Measurements from ENCODE around the gene FIS1. TPM values are rescaled to one million over a fixed set of nuclear protein-coding genes. Genes with fewer than 3 reads are reported as not detected.
"Not testable (repeated sequence)": the region's sequence is repeated elsewhere in the genome, so short reads cannot be mapped to it uniquely, and the experiment has no call there.

The FIS1 gene
- total and polyA plus RNA-seq, 3 donors from 2014 or later, result 228 to 273 (median 233) TPM

GRCh38 chr7:101290186-101291037 is 45.5 kb upstream of the FIS1 start:
- H3K36me3 ChIP-seq (ENCODE audit: low read depth, missing control alignments); H3K27me3 ChIP-seq; H3K4me3 ChIP-seq; H3K9me3 ChIP-seq; intact Hi-C loops (cut with DNase I; ENCODE audit: low total_unique reads); H3K27ac ChIP-seq; H3K4me1 ChIP-seq: not testable (repeated sequence)
- DNase-seq, result peak; percentile 87
- TF ChIP-seq CTCF (IDR thresholded peaks at IDR 0.05), result peak; percentile 46 to 82 (median 57)
- WGBS, 2 donors, result 12 to 13% methylated on average over 16 to 17 of the region's 18 CpGs

GRCh38 chr7:101289687-101290086 is 44.8 kb upstream of the FIS1 start:
- intact Hi-C loops (cut with DNase I; ENCODE audit: low total_unique reads), result loop anchor here (10.0 kb wide), 1 partner anchor 125 kb away; the partner anchor contains the start of gene VGF
- H3K27me3 ChIP-seq; DNase-seq; H3K9me3 ChIP-seq; H3K36me3 ChIP-seq (ENCODE audit: low read depth, missing control alignments); H3K4me3 ChIP-seq; H3K4me1 ChIP-seq; H3K27ac ChIP-seq: not testable (repeated sequence)
- 64 to 72% methylated on average over 2 to 4 of the region's 4 CpGs for WGBS, 2 donors

- 91 to 95% methylated on average over 3 of the region's 3 CpGs for WGBS, 2 donors
- no peaks in the 10 kb centered on the region for H3K4me1 ChIP-seq
- no peak for DNase-seq
- no peaks in the 10 kb centered on the region for H3K27me3 ChIP-seq
- intact Hi-C loops (cut with DNase I; ENCODE audit: low total_unique reads), result loop anchor here (10.0 kb wide), 1 partner anchor 124 kb away; the partner anchor contains the start of gene VGF
- H3K27ac ChIP-seq, result no peak overlapping the region
- H3K36me3 ChIP-seq (ENCODE audit: low read depth, missing control alignments), result no peaks in the 10 kb centered on the region
- H3K9me3 ChIP-seq, result no peaks in the 10 kb centered on the region
- no peak for TF ChIP-seq POLR2A (IDR thresholded peaks at IDR 0.05)
- no peak for TF ChIP-seq CTCF (IDR thresholded peaks at IDR 0.05)
- no peak overlapping the region for H3K4me3 ChIP-seq
These were observed 43.6 kb upstream of the FIS1 start for GRCh38 chr7:101288439-101288838.

GRCh38 chr7:101287032-101287431 is 42.2 kb upstream of the FIS1 start:
- 80 to 86% methylated on average over 4 to 6 of the region's 6 CpGs for WGBS, 2 donors
- TF ChIP-seq POLR2A (IDR thresholded peaks at IDR 0.05) (no peak), CTCF (IDR thresholded peaks at IDR 0.05) (no peak)
- intact Hi-C loops (cut with DNase I; ENCODE audit: low total_unique reads), result loop anchor here (10.0 kb wide), 1 partner anchor 122 kb away; the partner anchor contains the start of gene VGF

GRCh38 chr7:101285880-101286279 is 41.0 kb upstream of the FIS1 start:
- not testable (repeated sequence) for H3K4me1 ChIP-seq; H3K27ac ChIP-seq; H3K9me3 ChIP-seq; H3K36me3 ChIP-seq (ENCODE audit: low read depth, missing control alignments); DNase-seq; H3K27me3 ChIP-seq; H3K4me3 ChIP-seq
- intact Hi-C loops (cut with DNase I; ENCODE audit: low total_unique reads), result loop anchor here (10.0 kb wide), 1 partner anchor 121 kb away; the partner anchor contains the start of gene VGF
- WGBS, 2 donors, result 80% methylated on average over 3 of the region's 3 CpGs

More at GRCh38 chr7:101287032-101287431, 42.2 kb upstream of the FIS1 start:
- DNase-seq, result no peak
- no peaks in the 10 kb centered on the region for H3K36me3 ChIP-seq (ENCODE audit: low read depth, missing control alignments)
- no peaks in the 10 kb centered on the region for H3K9me3 ChIP-seq
- no peaks in the 10 kb centered on the region for H3K4me1 ChIP-seq
- H3K27me3 ChIP-seq, result no peaks in the 10 kb centered on the region
- no peak overlapping the region for H3K4me3 ChIP-seq
- no peak overlapping the region for H3K27ac ChIP-seq
